Activated naive CD4-positive, alpha-beta T cell treated with anti-CD3 and anti-CD28 coated beads, Interleukin-2, amount 10 ng/mL, durations not matched to agents 7 days and 5 days (primary cell): ENCODE measurements around the gene NDUFA6.
"Not testable (repeated sequence)": the region's sequence is repeated elsewhere in the genome, so short reads cannot be mapped to it uniquely, and the experiment has no call there.

Source experiments
- CTCF ChIA-PET: fragments of 350-600 bp; sonication (Branson Sonifier 250); formaldehyde crosslinking; loops from one replicate; lab custom pipeline; 2021; ENCODE audit warnings: antibody characterized with exemption; lab: Charles Lee
- DNase-seq: peaks from one replicate; pipeline ENCODE4 v3.0.0-alpha.2; 2020
- H3K27ac Mint-ChIP-seq: one replicate; pipeline ENCODE4 v1.8.0; 2021; ENCODE audit warnings: mild to moderate bottlenecking, moderate library complexity, mixed read lengths
- H3K27me3 Mint-ChIP-seq: one replicate; pipeline ENCODE4 v1.8.0; 2021; ENCODE audit warnings: mild to moderate bottlenecking, mixed read lengths
- H3K36me3 Mint-ChIP-seq: one replicate; pipeline ENCODE4 v1.8.0; 2021; ENCODE audit warnings: mixed read lengths
- H3K4me1 Mint-ChIP-seq: one replicate; pipeline ENCODE4 v1.8.0; 2021; ENCODE audit warnings: mixed read lengths
- H3K4me3 Mint-ChIP-seq: one replicate; pipeline ENCODE4 v1.8.0; 2021; ENCODE audit warnings: mild to moderate bottlenecking, moderate library complexity, mixed read lengths
- H3K9me3 Mint-ChIP-seq: one replicate; pipeline ENCODE4 v1.8.0; 2021; ENCODE audit warnings: mixed read lengths

NDUFA6 gene

DNA sequence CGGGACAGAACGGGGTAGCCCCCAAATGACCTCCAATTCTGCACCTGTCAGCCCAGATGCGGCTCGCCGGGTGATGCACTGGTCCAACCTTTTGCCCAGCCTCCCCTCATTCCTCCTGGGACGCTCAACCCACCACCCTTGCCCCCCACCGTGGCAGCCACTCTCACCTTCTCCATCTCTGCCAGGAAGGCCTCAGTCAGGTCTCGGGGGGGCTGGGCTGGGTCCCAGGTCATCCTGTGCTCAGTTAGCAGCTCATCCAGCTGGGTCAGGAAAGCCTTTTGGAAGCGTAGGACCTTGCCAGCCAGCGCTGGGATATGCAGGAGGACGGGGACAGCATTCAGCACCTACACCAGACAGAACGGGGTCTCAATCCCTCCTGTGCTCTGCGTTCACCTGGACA lies 37.4 kb upstream of the NDUFA6 start:
- H3K4me3 Mint-ChIP-seq, H3K9me3 Mint-ChIP-seq, H3K27me3 Mint-ChIP-seq, DNase-seq, CTCF ChIA-PET, H3K4me1 Mint-ChIP-seq, H3K27ac Mint-ChIP-seq, H3K36me3 Mint-ChIP-seq: not testable (repeated sequence)

DNA sequence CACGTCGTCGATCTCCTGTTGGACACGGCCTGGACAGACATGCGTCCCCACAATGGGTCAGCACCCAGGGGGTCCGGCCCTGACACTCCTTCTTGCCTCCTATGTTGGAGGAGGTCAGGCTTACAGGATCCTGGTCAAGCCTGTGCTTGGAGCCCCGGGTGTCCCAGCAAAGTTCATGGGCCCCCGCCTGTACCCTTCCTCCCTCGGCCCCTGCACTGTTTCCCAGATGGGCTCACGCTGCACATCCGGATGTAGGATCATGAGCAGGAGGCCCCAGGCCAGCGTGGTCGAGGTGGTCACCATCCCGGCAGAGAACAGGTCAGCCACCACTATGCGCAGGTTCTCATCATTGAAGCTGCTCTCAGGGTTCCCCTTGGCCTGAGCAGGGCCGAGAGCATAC lies 37.0 kb upstream of the NDUFA6 start:
- Mint-ChIP-seq H3K4me1 (no peaks in the 10 kb centered on the region), H3K36me3 (no peaks in the 10 kb centered on the region), H3K9me3 (no peaks in the 10 kb centered on the region), H3K4me3 (no peak overlapping the region), H3K27ac (no peak overlapping the region), H3K27me3 (no peaks in the 10 kb centered on the region)
- CTCF ChIA-PET, result no interaction called here
- DNase-seq, result no peak

- DNase-seq, H3K9me3 Mint-ChIP-seq, H3K36me3 Mint-ChIP-seq, H3K27ac Mint-ChIP-seq, H3K4me3 Mint-ChIP-seq, H3K27me3 Mint-ChIP-seq, CTCF ChIA-PET: not testable (repeated sequence)
- H3K4me1 Mint-ChIP-seq, result peaks cover 39% of the 10 kb centered on the region
Observed at GRCh38 chr22:42123529-42123928, 33.0 kb upstream of the NDUFA6 start.

GRCh38 chr22:42120231-42121021 lies 29.9 kb upstream of the NDUFA6 start:
- peaks cover 16% of the 10 kb centered on the region for H3K9me3 Mint-ChIP-seq

DNA sequence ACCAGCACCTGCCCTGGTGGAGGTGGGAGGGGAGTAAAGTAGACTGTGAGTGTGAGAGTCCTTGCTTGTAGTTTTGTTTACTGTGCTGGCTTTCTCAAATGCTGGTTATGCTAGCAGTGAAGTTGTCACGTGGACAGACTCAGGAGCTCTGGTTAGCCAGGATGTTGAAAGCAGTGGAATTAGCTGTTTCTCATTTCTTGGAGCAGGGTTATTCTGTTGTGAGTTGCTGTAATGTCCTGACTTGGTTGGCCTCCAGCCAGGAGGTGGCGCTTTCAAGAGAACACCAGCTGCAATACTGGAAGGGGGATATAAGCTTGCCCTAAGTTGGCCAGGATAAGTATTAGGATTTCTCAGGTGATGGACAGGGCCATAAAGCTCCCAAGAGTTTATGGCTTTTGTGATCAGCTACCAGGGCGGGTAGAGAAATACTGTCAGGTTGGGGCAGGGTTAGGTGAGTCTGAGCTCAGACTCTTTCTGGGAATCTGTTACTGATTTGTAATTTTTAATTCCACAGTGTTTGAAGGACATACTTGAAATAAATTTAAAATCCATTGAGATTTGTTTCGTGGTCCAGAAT lies 26.4 kb upstream of the NDUFA6 start:
- H3K36me3 Mint-ChIP-seq, result peaks cover 30% of the 10 kb centered on the region
- CTCF ChIA-PET, result interaction anchor here (1.3 to 2.3 kb wide), 6 partner anchors 18 to 327 kb away, joined by 3 to 8 read pairs (median 5); partner anchors contain the start of gene NDUFA6
- no peak for DNase-seq
- H3K9me3 Mint-ChIP-seq, result peaks cover 30% of the 10 kb centered on the region
- peak overlapping the region; percentile 38 for H3K27ac Mint-ChIP-seq
- H3K4me1 Mint-ChIP-seq, result peaks cover 38% of the 10 kb centered on the region
- no peak overlapping the region for H3K4me3 Mint-ChIP-seq
- peaks cover 3% of the 10 kb centered on the region for H3K27me3 Mint-ChIP-seq

More at GRCh38 chr22:42120231-42121021, 29.9 kb upstream of the NDUFA6 start:
- H3K27ac Mint-ChIP-seq, result peak overlapping the region; percentile 92
- DNase-seq, result peak; percentile 62
- H3K36me3 Mint-ChIP-seq, result peaks cover 21% of the 10 kb centered on the region
- CTCF ChIA-PET, H3K27me3 Mint-ChIP-seq: not testable (repeated sequence)
- H3K4me3 Mint-ChIP-seq, result peak overlapping the region; percentile 51
- H3K4me1 Mint-ChIP-seq, result peaks cover 45% of the 10 kb centered on the region

DNA sequence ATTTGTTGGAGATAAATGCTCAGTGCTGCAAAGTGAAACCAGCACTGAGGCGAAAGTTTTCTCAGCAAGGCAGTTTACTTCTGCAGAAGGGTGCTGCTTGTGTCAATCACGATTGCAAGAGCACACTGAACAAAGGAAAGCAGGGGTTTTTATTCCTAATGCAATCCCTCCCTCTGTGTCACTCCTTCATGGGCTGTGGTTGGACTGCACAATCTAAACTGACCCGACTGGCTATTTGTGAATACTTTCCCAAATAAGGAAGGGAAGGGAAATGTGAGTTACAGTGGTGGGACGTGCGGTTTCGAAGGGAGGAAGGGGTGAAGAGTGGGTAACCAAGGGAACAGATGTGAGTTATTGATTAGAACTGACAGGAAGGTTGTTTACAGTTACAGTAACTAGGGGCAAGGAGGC lies 24.9 kb upstream of the NDUFA6 start:
- not testable (repeated sequence) for DNase-seq, H3K27me3 Mint-ChIP-seq, H3K4me3 Mint-ChIP-seq, H3K27ac Mint-ChIP-seq
- Mint-ChIP-seq H3K4me1 (peaks cover 25% of the 10 kb centered on the region), H3K9me3 (peaks cover 30% of the 10 kb centered on the region), H3K36me3 (peaks cover 30% of the 10 kb centered on the region)
- CTCF ChIA-PET, result interaction anchor here (1.2 kb wide), 1 partner anchor 148 kb away, joined by 3 read pairs; no protein-coding TSS in a partner anchor

- no peak for DNase-seq
- H3K27me3 Mint-ChIP-seq, result peaks cover 3% of the 10 kb centered on the region
- peaks cover 18% of the 10 kb centered on the region for H3K4me1 Mint-ChIP-seq
- no peak overlapping the region for H3K27ac Mint-ChIP-seq
- no peak overlapping the region for H3K4me3 Mint-ChIP-seq
- H3K36me3 Mint-ChIP-seq, result peaks cover 30% of the 10 kb centered on the region
- H3K9me3 Mint-ChIP-seq, result peaks cover 30% of the 10 kb centered on the region
- CTCF ChIA-PET, result no interaction called here
Observed at GRCh38 chr22:42114721-42115120, 24.1 kb upstream of the NDUFA6 start.

GRCh38 chr22:42112793-42113192 lies 22.2 kb upstream of the NDUFA6 start:
- H3K4me3 Mint-ChIP-seq, H3K27me3 Mint-ChIP-seq, DNase-seq, H3K4me1 Mint-ChIP-seq, H3K27ac Mint-ChIP-seq: not testable (repeated sequence)
- CTCF ChIA-PET, result interaction anchor here (0.7 to 1.7 kb wide), 10 partner anchors 9 to 366 kb away, joined by 3 to 15 read pairs (median 4); partner anchors contain the start of genes NDUFA6 and SEPTIN3
- Mint-ChIP-seq H3K9me3 (peaks cover 30% of the 10 kb centered on the region), H3K36me3 (peaks cover 23% of the 10 kb centered on the region)

GRCh38 chr22:42111798-42112197 lies 21.2 kb upstream of the NDUFA6 start:
- Mint-ChIP-seq H3K27ac (no peak overlapping the region), H3K27me3 (peaks cover 6% of the 10 kb centered on the region), H3K9me3 (peaks cover 25% of the 10 kb centered on the region), H3K4me3 (no peak overlapping the region), H3K4me1 (peaks cover 2% of the 10 kb centered on the region), H3K36me3 (peaks cover 19% of the 10 kb centered on the region)
- CTCF ChIA-PET, result interaction anchor here (0.9 to 1.7 kb wide), 5 partner anchors 10 to 144 kb away, joined by 3 to 15 read pairs (median 5); partner anchors contain the start of genes NDUFA6 and SEPTIN3
- DNase-seq, result no peak

DNA sequence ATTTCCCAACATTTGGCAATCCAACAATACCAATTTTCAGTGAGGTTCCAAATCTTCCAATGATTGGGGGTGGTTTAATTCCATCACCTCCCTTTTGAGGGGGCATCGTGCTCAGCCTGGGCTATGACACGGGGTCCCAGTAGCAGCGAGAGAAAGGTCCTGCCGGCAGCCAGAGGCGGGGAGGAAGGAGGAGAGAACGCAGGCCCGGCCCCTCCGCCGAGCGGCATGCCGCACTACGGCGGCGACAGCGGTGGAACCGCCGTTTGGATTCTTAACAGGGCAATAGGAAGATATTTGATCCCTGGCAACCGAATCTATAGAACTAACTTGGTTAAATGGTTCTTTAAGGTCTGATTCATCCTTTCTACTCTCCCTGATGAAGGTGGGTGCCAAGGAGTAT lies 18.3 kb upstream of the NDUFA6 start:
- H3K36me3 Mint-ChIP-seq, result peaks cover 8% of the 10 kb centered on the region
- no peak overlapping the region for H3K27ac Mint-ChIP-seq
- CTCF ChIA-PET, result no interaction called here
- peaks cover 4% of the 10 kb centered on the region for H3K27me3 Mint-ChIP-seq
- no peak overlapping the region for H3K4me3 Mint-ChIP-seq
- no peaks in the 10 kb centered on the region for H3K4me1 Mint-ChIP-seq
- no peak for DNase-seq
- peaks cover 12% of the 10 kb centered on the region for H3K9me3 Mint-ChIP-seq

DNA sequence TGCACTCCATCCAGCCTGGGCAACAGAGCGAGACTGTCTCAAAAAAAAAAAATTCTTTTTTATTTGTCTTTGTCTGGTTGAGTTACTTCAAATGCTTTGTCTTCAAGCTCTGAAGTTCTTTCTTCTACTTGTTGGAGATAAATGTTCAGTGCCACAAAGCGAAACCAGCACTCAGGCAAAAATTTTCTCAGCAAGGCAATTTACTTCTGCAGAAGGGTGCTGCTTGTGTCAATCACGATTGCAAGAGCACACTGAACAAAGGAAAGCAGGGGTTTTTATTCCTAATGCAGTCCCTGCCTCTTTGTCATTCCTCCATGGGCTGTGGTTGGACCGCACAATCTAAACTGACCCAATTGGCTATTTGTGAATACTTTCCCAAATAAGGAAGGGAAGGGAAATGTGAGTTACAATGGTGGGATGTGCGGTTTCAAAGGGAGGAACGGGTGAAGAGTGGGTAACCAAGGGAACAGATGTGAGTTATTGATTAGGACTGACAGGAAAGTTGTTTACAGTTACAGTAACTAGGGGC lies 13.8 kb upstream of the NDUFA6 start:
- H3K4me3 Mint-ChIP-seq, H3K4me1 Mint-ChIP-seq, CTCF ChIA-PET, DNase-seq, H3K27ac Mint-ChIP-seq, H3K27me3 Mint-ChIP-seq: not testable (repeated sequence)
- peaks cover 23% of the 10 kb centered on the region for H3K36me3 Mint-ChIP-seq
- H3K9me3 Mint-ChIP-seq, result peaks cover 35% of the 10 kb centered on the region

- no peak for DNase-seq
- peaks cover 37% of the 10 kb centered on the region for H3K9me3 Mint-ChIP-seq
- no peak overlapping the region for H3K27ac Mint-ChIP-seq
- no peaks in the 10 kb centered on the region for H3K4me1 Mint-ChIP-seq
- peaks cover 26% of the 10 kb centered on the region for H3K36me3 Mint-ChIP-seq
- CTCF ChIA-PET, result no interaction called here
- no peaks in the 10 kb centered on the region for H3K27me3 Mint-ChIP-seq
- H3K4me3 Mint-ChIP-seq, result no peak overlapping the region
Observed at GRCh38 chr22:42101199-42101598, 10.6 kb upstream of the NDUFA6 start.

DNA sequence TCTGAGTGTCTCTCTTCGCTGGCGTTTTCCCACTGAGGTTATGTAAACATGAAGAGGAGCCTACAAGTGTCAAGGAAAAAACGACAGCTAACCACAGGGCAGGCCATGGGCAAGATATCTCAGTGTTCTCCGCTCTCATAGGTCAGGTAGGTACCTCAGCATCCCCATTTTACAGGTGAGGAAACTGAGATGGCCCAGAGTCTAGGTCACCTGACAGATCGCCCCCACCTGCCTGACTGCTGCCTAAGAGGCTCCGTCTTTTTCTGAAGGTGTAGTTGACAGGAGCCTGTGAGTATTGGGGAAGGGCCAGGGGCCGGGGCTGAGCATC lies 847 bp upstream of the NDUFA6 start:
- DNase-seq, result peak; percentile 31
- Mint-ChIP-seq H3K27ac (peak overlapping the region; percentile 100), H3K4me1 (peaks cover 31% of the 10 kb centered on the region), H3K27me3 (no peaks in the 10 kb centered on the region), H3K36me3 (peaks cover 32% of the 10 kb centered on the region), H3K4me3 (peak overlapping the region; percentile 98), H3K9me3 (peaks cover 7% of the 10 kb centered on the region)
- CTCF ChIA-PET, result interaction anchor here (0.6 to 3.6 kb wide), 23 partner anchors 11 to 382 kb away, joined by 3 to 17 read pairs (median 4); partner anchors contain the start of genes SEPTIN3, SMDT1 and WBP2NL

DNA sequence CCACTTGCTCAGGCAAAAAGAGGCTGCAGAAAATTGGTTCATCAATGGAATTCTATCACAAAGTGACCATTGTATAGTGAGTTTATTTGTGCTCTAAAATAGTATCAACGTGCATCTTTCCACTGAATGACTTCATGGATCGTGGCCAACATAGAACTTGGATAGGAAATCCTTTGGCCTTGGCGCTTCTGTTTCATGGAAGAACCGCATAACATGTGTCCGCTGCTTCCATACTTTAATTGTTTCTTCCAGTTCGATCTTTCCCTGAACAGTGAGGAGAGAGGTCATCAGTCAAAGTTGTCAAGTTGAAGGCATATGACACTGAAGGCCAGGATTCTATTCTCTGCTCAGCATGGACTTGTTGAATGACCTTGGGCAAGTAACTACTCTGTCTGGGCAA lies 4.5 kb downstream of the NDUFA6 start:
- H3K9me3 Mint-ChIP-seq, result peaks cover 7% of the 10 kb centered on the region
- H3K27me3 Mint-ChIP-seq, result no peaks in the 10 kb centered on the region
- no peak overlapping the region for H3K4me3 Mint-ChIP-seq
- H3K36me3 Mint-ChIP-seq, result peaks cover 69% of the 10 kb centered on the region
- DNase-seq, result no peak
- no peak overlapping the region for H3K27ac Mint-ChIP-seq
- H3K4me1 Mint-ChIP-seq, result peaks cover 40% of the 10 kb centered on the region
- CTCF ChIA-PET, result no interaction called here
